Bone marrow (tissue), 2 donors: ENCODE results near the gene TM4SF4.

Experiments
- DNase-seq, 2 donors: peaks; one replicate each; lab custom pipeline; 2025; lab: John Stamatoyannopoulos, UW

Gene TM4SF4

GRCh38 chr3:149481491-149481890, 7.0 kb downstream of the TM4SF4 start:
- no peak for DNase-seq

DNA sequence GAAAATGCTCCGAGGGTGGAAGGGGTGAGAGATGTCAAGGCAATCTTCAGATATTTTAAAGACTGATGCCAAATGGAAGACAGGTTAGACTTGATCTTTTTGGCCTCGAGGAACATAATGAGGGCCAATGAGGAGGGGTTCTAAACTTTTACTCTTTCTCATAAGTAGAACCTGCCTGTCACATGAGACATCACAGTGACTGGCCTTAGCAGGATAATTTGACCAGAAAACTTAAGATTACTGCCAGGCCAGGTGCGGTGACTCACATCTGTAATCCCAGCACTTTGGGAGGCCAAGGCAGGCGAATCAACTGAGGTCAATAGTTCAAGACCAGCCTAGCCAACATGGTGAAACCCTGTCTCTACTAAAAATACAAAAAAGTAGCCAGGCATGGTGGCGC, 12.2 kb downstream of the TM4SF4 start:
- no peak for DNase-seq

DNA sequence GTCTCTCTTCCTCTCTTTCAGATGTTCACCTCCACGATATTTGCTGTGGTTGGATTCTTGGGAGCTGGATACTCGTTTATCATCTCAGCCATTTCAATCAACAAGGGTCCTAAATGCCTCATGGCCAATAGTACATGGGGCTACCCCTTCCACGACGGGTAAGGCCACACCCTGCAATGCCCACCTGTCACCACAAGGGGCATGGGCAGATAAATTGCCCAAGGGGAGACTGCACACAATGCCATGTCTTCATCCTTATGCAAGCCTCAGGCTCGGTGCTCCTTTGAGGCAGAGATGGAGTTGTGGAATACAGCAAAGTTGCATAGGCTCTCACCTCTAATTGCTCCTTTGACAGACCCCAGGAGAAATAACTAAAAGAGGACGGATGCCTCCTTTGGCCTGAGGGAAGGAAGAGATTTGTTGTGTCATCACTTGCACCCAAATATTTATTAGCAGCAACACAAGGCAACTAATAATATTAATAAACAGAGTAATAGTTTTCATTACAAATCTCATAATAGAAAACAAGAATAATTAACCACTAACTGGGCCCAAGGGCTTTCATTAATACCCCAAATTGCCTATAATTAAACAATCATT, 13.2 kb downstream of the TM4SF4 start:
- DNase-seq, result no peak

- peak in 1 of 2 donors; percentile 24 for DNase-seq
Measured at GRCh38 chr3:149489060-149489690, 14.7 kb downstream of the TM4SF4 start.

- no peak for DNase-seq
Measured at GRCh38 chr3:149490260-149490971, 15.9 kb downstream of the TM4SF4 start.

- DNase-seq, result no peak
Measured at GRCh38 chr3:149493315-149494021, 19.0 kb downstream of the TM4SF4 start.

GRCh38 chr3:149494022-149494758, 19.7 kb downstream of the TM4SF4 start:
- DNase-seq, result peak in 1 of 2 donors; percentile 42

DNA sequence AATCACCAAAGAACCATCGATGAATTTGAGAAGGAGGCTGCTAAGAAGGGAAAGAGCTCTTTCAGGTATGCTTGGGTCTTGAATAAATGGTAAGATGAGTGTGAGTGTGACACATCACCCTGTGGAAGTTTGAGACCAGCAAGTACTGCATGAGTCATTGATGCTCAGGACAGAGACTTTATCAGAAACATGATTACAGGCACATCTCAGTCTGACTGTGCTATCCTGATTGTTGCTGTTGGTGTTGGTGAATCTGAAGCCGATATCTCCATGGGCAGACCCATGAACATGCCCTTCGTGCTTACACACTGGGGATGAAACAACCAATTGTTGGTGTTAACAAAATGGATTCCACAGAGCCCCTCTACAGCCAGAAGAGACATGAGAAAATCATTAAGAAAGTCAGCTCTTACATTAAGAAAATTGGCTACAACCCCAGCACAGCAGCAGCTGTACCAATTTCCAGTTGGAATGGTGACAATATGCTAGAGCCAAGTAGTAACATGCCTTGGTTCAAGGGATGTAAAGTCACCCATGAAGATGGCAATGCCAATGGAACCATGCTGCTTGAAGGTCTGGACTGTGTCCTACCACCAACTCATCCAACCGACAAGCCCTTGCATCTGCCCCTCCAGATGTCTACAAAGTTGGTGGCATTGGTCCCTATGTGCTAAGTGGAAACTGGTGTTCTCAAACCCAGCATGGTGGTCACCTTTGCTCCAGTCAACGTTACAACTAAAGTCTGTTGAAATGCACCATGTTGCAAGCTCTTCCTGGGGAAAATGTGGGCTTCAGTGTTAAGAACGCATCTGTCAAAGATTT, 20.5 kb downstream of the TM4SF4 start:
- no peak for DNase-seq

DNA sequence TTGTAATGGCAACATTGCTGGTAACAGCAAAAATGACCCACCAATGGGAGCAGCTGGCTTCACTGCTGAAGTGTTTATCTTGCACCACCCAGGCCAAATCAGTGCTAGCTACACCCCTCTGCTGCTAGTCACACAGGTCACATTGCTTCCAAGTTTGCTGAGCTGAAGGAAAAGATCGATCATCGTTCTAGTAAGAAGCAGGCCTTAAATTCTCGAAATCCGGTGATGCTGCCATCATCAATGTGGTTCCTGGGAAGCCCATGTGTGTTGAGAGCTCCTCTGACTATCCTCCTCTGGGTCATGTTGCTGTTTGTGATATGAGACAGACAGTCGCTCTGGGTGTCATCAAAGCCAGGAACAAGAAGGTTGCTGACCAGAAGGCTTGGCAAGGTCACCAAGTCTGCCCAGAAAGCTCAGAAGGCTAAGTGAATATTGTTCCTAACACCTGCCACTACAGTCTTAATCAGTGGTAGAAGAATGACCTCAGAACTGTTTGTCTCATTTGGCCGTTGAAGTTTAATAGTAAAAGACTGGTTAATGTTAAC, 21.2 kb downstream of the TM4SF4 start:
- no peak for DNase-seq

DNA sequence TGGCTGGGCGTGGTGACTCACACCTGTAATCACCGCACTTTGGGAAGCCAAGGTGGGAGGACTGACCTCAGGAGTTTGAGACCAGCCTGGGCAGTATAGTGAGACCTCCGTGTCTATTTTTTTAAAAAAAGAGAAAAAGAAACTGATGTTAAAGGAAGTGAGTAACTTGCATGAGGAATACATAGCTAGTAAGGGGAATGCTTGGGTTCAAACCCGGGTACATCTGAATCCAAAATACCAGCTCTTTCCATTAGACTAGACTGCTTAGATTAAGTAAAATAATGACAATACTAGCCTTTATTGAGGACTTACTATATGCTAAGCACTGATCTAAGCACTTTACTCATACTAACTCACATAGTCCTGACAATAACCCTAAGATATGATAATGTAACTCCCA, 22.4 kb downstream of the TM4SF4 start:
- no peak for DNase-seq

- no peak for DNase-seq
Measured at GRCh38 chr3:149497966-149498670, 23.6 kb downstream of the TM4SF4 start.

DNA sequence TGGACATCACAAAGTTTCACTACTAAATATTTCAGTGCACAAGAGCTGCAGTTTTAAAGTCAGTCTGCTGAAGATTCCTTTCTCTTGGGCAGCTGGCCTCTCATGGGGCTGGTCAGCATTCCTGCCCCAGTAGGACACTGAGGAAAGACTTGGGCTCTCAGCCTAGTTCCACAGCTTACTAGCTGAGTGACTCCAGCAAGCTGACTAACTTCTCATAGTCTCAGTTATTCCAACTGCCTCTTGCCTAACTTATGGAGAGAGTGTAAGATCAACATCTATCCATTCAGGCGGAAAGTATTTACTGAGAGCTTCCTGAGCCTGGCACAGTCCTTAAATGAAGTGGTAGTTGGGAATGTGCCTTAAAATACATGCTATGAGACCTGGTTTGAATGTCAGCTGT, 27.0 kb downstream of the TM4SF4 start:
- DNase-seq, result no peak

- DNase-seq, result no peak
Measured at GRCh38 chr3:149502438-149502837, 27.9 kb downstream of the TM4SF4 start.

DNA sequence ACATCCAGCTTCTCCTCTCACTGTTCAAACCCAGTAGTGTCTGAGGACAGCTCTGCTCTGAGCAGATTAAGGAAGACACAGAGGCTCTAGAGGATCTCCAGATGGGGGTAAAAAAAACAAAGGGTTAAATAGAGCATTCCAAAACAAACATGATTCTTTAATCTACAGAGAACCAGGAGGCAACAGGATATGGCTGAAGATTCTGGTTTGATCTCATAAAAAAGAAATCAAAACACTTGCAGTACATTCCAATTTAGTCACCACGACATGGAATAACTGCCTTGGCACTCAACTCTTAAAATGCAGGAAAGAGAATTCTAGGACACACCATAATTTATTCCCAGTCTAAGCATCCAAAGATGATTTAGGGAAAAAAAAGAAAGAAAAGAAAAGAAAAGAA, 32.0 kb downstream of the TM4SF4 start:
- no peak for DNase-seq

DNA sequence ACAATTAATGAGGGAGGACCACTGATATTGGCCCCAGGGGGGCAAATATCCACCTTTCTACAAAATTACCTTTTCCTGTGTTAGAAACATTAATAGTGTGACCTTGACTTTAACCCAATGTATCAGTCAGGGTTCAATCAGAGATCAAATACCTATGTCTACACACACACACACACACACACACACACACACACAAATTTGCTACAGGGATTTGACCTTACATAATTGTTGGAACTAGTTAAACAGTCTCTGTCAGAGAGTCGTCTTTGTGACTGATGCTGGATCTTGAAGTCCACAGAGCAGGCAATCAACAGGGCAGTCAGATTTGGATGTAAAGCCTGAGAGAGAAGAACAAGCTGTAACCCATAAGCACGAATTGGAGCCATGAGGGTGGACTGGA, 32.5 kb downstream of the TM4SF4 start:
- DNase-seq, result no peak

DNA sequence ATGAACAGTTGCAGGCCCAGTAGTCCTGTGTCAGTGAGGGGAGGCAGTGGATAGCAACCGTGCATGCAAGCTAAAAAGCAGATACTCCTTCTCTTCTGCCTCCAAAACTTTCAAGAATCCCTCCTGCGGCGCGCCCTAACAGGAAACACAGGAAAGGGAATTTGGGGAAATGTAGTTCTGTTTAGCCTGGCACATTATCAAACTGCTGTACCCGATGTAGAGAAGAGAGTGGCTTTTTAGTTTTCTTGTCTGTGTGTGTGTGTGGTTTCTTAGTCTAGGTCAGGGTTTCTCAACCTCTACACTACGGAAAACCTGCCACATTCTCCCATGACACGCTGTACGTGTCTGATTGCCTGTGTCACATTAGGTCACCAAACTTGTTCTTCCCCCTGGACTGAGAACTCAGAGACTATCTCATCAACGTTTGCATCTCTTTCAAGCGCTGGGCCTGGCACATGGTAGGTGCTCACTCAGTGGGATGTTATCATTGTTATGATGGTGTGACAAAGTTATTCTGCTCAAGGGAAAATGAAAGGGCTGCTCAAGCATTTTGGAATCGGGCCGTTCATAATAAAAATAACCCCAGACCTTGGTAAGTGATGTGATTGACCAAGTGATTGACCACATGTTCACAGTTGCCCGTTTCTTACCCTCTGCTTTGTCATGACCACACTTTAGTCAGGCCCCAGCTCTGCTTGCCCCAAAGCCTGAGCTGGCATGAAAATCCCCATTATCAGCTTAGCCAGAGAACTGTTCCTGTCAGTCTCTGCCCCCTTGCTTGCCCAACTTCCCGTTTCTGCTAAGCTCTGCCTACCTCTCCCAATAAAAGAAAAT, 33.2 kb downstream of the TM4SF4 start:
- peak; percentile 30 to 74 for DNase-seq

DNA sequence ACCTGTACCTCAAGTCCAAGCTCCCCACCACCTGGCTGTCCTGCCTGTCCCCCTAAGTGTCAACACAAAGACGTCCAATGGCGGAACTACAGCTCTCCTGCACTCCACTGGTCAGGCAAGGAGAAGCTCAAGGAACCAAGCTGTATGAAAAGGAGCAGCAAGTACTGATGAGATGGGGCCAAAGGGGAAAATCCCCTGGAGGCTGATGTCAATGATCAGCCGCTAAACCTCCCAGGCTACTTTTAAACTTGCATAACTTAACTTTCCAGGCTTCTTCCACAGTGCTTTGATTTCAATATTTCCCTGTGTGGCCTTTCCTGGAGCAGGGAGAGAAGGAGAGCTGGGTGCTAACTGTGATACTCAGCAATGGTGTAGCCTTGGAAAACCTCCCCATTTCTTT, 35.0 kb downstream of the TM4SF4 start:
- DNase-seq, result no peak

GRCh38 chr3:149510480-149510879, 36.0 kb downstream of the TM4SF4 start:
- no peak for DNase-seq

DNA sequence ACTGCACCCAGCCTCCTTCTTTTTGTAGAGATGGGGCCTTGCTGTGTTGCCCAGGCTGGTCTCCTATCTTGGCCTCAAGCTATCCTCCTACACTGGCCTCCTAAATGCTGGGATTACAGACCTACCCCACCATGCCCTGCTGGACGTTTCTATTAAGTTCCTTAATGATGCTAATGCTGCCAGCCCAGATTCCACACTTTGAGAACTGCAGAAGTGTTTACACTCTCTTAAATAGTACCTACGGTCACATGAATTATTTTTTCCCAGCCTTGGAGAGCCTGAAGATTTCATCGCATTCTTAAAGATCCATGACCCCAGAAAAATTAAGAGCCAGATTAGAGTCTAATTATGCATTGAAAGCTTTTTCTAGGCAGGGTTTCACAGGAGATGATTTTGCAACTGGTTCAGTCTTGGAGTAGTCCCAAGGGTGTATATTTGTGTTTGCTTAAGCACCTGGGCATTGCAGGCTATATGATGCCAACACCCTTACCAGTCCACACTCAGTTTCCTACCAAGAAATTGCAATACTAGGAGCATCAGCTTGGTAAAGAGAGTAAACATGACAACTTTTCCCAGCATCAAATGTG, 36.6 kb downstream of the TM4SF4 start:
- DNase-seq, result no peak
